Measurements from ENCODE around the gene C5AR2.

Gene C5AR2

DNA sequence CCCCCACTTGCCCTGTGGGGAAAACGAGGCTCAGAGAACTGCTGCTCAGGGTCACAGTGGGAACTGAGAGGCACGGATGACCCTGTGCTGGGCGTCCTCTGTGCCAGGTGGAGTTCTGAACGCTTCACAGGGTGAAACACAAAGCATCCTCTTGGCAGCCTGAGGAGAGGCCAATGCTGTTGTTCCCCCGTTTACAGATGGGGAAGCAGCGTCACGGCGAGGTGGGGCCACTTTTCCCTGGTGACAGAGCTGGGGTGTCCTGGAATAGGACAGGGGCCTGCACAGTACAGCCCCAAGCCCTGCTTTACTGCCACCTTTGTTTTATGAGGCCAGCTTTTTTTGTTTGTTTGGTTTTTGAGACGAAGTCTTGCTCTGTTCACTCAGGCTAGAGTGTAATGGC, 39.3 kb downstream of the C5AR2 start:
- TF ChIP-seq GATA2 (IDR thresholded peaks at IDR 0.05; ENCODE audit: low read depth, low read length) (no peak), GATA3 (IDR thresholded peaks at IDR 0.05; ENCODE audit: low read depth, low read length) (no peak)

- no peak for TF ChIP-seq GATA3 (IDR thresholded peaks at IDR 0.05; ENCODE audit: low read depth, low read length)
- TF ChIP-seq GATA2 (IDR thresholded peaks at IDR 0.05; ENCODE audit: low read depth, low read length), result no peak
Measured at GRCh38 chr19:47372603-47373002, 40.6 kb downstream of the C5AR2 start.

- TF ChIP-seq GATA2 (IDR thresholded peaks at IDR 0.05; ENCODE audit: low read depth, low read length) (no peak), GATA3 (IDR thresholded peaks at IDR 0.05; ENCODE audit: low read depth, low read length) (no peak)
Measured at GRCh38 chr19:47373246-47374240, 41.6 kb downstream of the C5AR2 start.

DNA sequence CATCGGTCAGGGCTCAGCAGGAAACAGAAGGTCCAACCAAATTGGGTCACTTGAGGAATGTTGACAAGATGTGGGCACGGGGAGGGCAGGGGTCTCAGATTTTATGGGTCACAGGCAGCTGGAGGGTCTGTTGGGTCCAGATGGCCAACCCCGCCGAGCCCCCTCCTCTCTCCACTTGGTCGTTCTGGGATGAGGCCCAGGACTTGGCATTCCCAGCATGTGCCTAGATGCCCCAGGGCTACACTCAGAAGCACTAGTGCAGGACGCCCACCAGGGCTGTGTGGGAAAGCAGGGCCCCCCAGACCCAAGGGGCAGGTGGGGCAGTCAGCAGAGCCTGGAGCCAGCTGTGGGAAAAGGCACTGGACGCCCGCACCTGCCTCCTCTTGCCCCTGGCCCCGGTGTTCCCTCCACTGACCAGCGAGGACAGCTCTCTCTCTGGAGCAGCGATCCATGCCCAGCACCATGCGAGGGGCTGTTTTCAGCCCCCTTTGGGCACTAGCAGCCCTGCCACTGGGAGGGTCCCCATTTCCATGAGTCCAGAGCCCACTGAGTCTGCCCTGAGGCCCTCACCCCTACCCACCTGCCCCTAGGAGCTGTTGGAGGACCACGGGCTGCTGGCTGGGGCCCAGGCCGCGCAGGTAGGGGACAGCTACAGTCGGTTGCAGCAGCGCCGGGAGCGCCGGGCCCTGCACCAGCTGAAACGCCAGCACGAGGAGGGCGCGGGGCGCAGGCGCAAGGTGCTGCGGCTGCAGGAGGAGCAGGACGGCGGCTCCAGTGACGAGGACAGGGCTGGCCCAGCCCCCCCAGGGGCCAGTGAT, 43.1 kb downstream of the C5AR2 start:
- TF ChIP-seq GATA2 (IDR thresholded peaks at IDR 0.05; ENCODE audit: low read depth, low read length), result no peak
- no peak for TF ChIP-seq GATA3 (IDR thresholded peaks at IDR 0.05; ENCODE audit: low read depth, low read length)

DNA sequence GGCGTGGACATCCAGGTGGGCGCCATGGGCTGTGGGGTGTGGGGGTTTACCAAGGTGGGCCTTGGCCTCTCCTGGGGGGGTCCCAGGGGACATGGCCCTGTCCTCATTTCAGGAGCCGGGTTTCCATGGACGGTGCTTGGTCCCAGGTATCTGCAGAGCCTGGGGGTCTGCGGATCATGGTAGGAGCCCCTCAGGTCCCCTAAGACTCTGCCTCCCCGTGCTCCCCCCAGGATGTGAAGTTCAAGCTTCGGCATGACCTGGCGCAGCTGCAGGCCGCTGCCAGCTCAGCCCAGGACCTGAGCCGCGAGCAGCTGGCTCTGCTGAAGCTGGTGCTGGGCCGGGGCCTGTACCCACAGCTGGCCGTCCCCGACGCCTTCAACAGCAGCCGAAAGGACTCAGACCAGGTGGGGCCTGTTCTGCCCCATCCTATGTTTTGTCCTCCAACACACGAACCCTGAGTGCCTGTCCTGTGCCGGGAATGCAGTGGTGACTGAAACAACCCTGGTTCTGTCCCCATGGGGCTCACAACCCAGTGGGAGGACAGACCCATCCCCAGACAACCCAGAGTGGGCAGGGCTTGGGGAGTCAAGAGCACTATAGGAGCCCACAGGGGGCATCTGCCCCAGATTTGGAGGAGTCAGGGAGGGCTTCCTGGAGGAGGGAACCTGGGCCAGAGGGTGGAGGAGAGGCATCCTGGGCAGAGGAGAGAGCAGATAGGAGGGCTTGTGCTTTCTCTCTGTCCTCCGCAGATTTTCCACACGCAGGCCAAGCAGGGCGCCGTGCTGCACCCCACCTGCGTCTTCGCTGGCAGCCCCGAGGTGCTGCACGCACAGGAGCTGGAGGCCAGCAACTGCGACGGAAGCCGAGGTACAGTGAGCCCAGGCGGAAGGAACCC, 44.0 kb downstream of the C5AR2 start:
- TF ChIP-seq GATA3 (IDR thresholded peaks at IDR 0.05; ENCODE audit: low read depth, low read length) (no peak), GATA2 (IDR thresholded peaks at IDR 0.05; ENCODE audit: low read depth, low read length) (no peak)

GRCh38 chr19:47376589-47377144, 44.7 kb downstream of the C5AR2 start:
- TF ChIP-seq GATA2 (IDR thresholded peaks at IDR 0.05; ENCODE audit: low read depth, low read length) (no peak), GATA3 (IDR thresholded peaks at IDR 0.05; ENCODE audit: low read depth, low read length) (no peak)

DNA sequence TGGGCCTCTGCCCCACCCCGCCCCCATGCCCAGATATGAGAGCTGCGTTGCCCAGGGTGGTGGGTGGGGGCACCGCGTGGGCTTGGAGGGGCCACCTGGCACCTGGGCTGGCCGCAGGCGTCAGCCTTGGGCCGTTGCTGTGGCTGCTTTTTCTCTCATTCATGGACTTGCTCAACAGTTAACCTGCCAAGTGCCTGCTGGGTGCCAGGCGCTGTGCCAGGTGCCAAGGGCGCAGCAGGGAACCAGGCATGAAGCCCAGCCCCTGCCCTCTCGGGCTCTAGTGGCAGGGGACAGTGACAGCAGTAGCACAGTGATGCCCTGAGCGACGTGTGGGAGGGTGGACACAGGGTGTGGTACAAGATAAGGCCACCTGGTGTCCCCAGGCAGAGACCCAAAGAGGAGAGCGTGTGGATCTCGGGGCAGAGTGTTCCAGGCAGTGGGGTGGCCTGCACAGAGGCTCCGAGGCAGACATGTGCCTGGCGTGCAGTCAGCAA, 45.3 kb downstream of the C5AR2 start:
- TF ChIP-seq GATA2 (IDR thresholded peaks at IDR 0.05; ENCODE audit: low read depth, low read length), result no peak

GRCh38 chr19:47377801-47378200, 45.8 kb downstream of the C5AR2 start:
- TF ChIP-seq GATA2 (IDR thresholded peaks at IDR 0.05; ENCODE audit: low read depth, low read length), result no peak
- TF ChIP-seq GATA3 (IDR thresholded peaks at IDR 0.05; ENCODE audit: low read depth, low read length), result no peak

- TF ChIP-seq GATA3 (IDR thresholded peaks at IDR 0.05; ENCODE audit: low read depth, low read length) (no peak), GATA2 (IDR thresholded peaks at IDR 0.05; ENCODE audit: low read depth, low read length) (no peak)
Measured at GRCh38 chr19:47378246-47378645, 46.3 kb downstream of the C5AR2 start.

DNA sequence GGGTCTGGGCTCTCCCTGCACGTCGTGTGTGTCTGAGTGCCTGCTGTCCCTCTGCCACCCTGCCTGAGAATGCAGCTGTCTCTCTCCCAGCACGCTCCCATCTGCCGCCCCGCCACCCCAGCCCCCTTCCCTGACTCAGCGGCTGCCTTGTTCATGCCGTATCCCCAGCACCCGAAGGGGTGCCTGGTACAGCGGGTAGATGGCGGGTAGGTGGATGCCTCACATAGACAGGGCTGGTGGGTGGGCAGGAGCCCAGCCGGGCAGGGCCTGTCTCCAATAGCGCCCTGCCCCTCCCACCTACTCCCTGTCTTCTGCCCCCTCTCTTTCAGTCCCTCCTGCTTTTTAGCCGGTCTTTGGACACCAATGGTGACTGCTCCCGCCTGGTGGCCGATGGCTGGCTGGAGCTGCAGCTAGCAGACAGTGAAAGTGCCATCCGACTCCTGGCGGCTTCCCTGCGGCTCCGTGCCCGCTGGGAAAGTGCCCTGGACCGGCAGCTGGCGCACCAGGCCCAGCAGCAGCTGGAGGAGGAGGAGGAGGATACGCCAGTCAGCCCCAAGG, 47.5 kb downstream of the C5AR2 start:
- no peak for TF ChIP-seq GATA3 (IDR thresholded peaks at IDR 0.05; ENCODE audit: low read depth, low read length)
- TF ChIP-seq GATA2 (IDR thresholded peaks at IDR 0.05; ENCODE audit: low read depth, low read length), result no peak

GRCh38 chr19:47380559-47380958, 48.6 kb downstream of the C5AR2 start:
- TF ChIP-seq GATA2 (IDR thresholded peaks at IDR 0.05; ENCODE audit: low read depth, low read length), result no peak
- TF ChIP-seq GATA3 (IDR thresholded peaks at IDR 0.05; ENCODE audit: low read depth, low read length), result no peak

- TF ChIP-seq GATA3 (IDR thresholded peaks at IDR 0.05; ENCODE audit: low read depth, low read length), result no peak
- no peak for TF ChIP-seq GATA2 (IDR thresholded peaks at IDR 0.05; ENCODE audit: low read depth, low read length)
Measured at GRCh38 chr19:47381121-47381520, 49.1 kb downstream of the C5AR2 start.

Data from SH-SY5Y (cell line).